GM23248 (cell line): ENCODE data around the gene ANKRD13C.
"Not testable (repeated sequence)": the region's sequence is repeated elsewhere in the genome, so short reads cannot be mapped to it uniquely, and the experiment has no call there.

ENCODE experiments used
- EZH2 ChIP-seq: fragments of 200-600 bp; sonication (generic); IDR thresholded peaks from 2 replicates; pipeline ENCODE4 v1.6.1; 2018; ENCODE audit warnings: antibody characterized with exemption, mild to moderate bottlenecking; ENCODE audit not compliant: insufficient read depth, poor library complexity, severe bottlenecking
- EZH2phosphoT487 ChIP-seq: fragments of 200-600 bp; sonication (generic); IDR thresholded peaks from 2 replicates; pipeline ENCODE4 v1.6.1; 2018; ENCODE audit warnings: antibody characterized with exemption, moderate library complexity, mild to moderate bottlenecking, low read depth; ENCODE audit not compliant: insufficient read depth

DNA sequence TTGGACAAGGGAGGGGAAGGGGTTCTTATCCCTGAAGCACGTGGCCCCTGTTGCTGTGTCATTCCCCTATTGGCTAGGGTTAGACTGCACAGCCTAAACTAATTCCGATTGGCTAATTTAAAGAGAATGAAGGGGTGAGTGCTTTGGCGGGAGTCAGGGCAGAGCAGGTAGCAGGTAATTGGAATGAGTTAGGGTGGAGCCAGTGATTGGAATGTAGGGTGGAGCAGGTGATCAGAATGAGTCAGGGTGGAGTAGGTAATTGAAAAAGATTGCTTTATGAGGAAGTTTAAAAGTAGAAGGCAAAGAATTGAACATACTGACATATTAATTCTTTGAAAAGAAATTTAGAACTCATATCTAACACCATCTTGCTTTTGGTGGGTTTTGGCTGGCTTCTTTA, 12.5 kb upstream of the ANKRD13C start:
- not testable (repeated sequence) for TF ChIP-seq EZH2, EZH2phosphoT487
